Liver (tissue), 9 donors: Measurements from ENCODE around the gene BLID. TPM values are rescaled to one million over a fixed set of nuclear protein-coding genes. Genes with fewer than 3 reads are reported as not detected.

ENCODE experiments used
- DNase-seq: peaks from one replicate; pipeline ENCODE4 v3.0.0-alpha.2; 2017; ENCODE audit warnings: low spot score
- H3K27ac ChIP-seq, 2 donors: one replicate each; pipeline ENCODE4 v1.7.0; 2013; ENCODE audit warnings: inconsistent platforms in 2 of 2, low read length in 2 of 2, control low read depth in 1 of 2, low read depth in 1 of 2, mild to moderate bottlenecking in 1 of 2
- H3K27me3 ChIP-seq, 4 donors: one replicate each; pipeline versions ENCODE4 v1.6.1 to v1.7.0; 2013; ENCODE audit warnings: low read length in 3 of 4, inconsistent platforms in 1 of 4, mild to moderate bottlenecking in 1 of 4, moderate library complexity in 1 of 4; ENCODE audit not compliant: control insufficient read depth in 4 of 4, insufficient read depth in 4 of 4
- H3K36me3 ChIP-seq, 4 donors: one replicate each; pipeline versions ENCODE4 v1.6.1 to v1.7.0; 2013; ENCODE audit warnings: low read length in 3 of 4, mild to moderate bottlenecking in 3 of 4, low read depth in 1 of 4, moderate library complexity in 1 of 4; ENCODE audit not compliant: control insufficient read depth in 4 of 4, insufficient read depth in 3 of 4
- H3K4me1 ChIP-seq, 4 donors: one replicate each; pipeline versions ENCODE4 v1.6.1 to v1.7.0; 2013; ENCODE audit warnings: low read length in 3 of 4, mild to moderate bottlenecking in 3 of 4, moderate library complexity in 1 of 4; ENCODE audit not compliant: control insufficient read depth in 4 of 4, insufficient read depth in 4 of 4
- H3K4me3 ChIP-seq, 3 donors: one replicate each; pipeline versions ENCODE4 v1.6.1 to v1.7.0; 2013; ENCODE audit warnings: low read length in 3 of 3, control low read depth in 1 of 3, low read depth in 1 of 3, mild to moderate bottlenecking in 1 of 3
- H3K9ac ChIP-seq, 2 donors: one replicate each; pipeline ENCODE4 v1.7.0; 2013; ENCODE audit warnings: low read length in 2 of 2, mild to moderate bottlenecking in 2 of 2, moderate library complexity in 2 of 2, control low read depth in 1 of 2, low read depth in 1 of 2
- H3K9me3 ChIP-seq, 4 donors: one replicate each; pipeline versions ENCODE4 v1.6.1 to v1.7.0; 2013; ENCODE audit warnings: low read length in 3 of 4; ENCODE audit not compliant: control insufficient read depth in 4 of 4
- ATF3 ChIP-seq: IDR thresholded peaks from 2 replicates; pipeline ENCODE4 v1.6.1; 2016; ENCODE audit warnings: antibody characterized with exemption
- CTCF ChIP-seq: fragments of 150-350 bp; IDR thresholded peaks from 2 replicates; pipeline ENCODE4 v1.5.1; 2017; ENCODE audit warnings: improper control_type of control experiment, low read depth, low read length; ENCODE audit not compliant: missing input control
- EGR1 ChIP-seq, 2 donors: IDR thresholded peaks; 2 replicates each; pipeline ENCODE4 v1.6.1; 2016 to 2018; ENCODE audit warnings: antibody characterized with exemption in 2 of 2, low read depth in 2 of 2
- FOXA1 ChIP-seq: IDR thresholded peaks from 2 replicates; pipeline ENCODE4 v1.6.1; 2016; ENCODE audit warnings: antibody characterized with exemption
- FOXA2 ChIP-seq: IDR thresholded peaks from 2 replicates; pipeline ENCODE4 v1.6.1; 2016; ENCODE audit warnings: antibody characterized with exemption
- HNF4A ChIP-seq, 2 donors: conservative IDR thresholded peaks; 2 replicates each; pipeline ENCODE4 v1.6.1; 2016; ENCODE audit warnings: antibody characterized with exemption in 2 of 2, mild to moderate bottlenecking in 2 of 2
- HNF4G ChIP-seq: IDR thresholded peaks from 2 replicates; pipeline ENCODE4 v1.6.1; 2016; ENCODE audit warnings: antibody characterized with exemption
- MAX ChIP-seq: IDR thresholded peaks from 2 replicates; pipeline ENCODE4 v1.6.1; 2016; ENCODE audit warnings: antibody characterized with exemption
- NR2F2 ChIP-seq: IDR thresholded peaks from 2 replicates; pipeline ENCODE4 v1.6.1; 2016; ENCODE audit warnings: antibody characterized with exemption
- RAD21 ChIP-seq, 2 donors: IDR thresholded peaks; 2 replicates each; pipeline ENCODE4 v1.6.1; 2016; ENCODE audit warnings: antibody characterized with exemption in 2 of 2, mild to moderate bottlenecking in 2 of 2
- REST ChIP-seq: IDR thresholded peaks from 2 replicates; pipeline ENCODE4 v1.6.1; 2016; ENCODE audit warnings: antibody characterized with exemption, mild to moderate bottlenecking
- RXRA ChIP-seq, 2 donors: IDR thresholded peaks; 2 replicates each; pipeline ENCODE4 v1.6.1; 2017 to 2018; ENCODE audit warnings: antibody characterized with exemption in 2 of 2, mild to moderate bottlenecking in 1 of 2
- TAF1 ChIP-seq: conservative IDR thresholded peaks from 2 replicates; pipeline ENCODE4 v1.6.1; 2016; ENCODE audit warnings: antibody characterized with exemption, mild to moderate bottlenecking
- ZBTB33 ChIP-seq: IDR thresholded peaks from 2 replicates; pipeline ENCODE4 v1.6.1; 2016; ENCODE audit warnings: antibody characterized with exemption
- whole genome bisulfite sequencing: extraction: QIAGEN DNeasy Blood & Tissue Kit; methylation state at CpG from one replicate; pipeline ENCODE4 v1.1.7; 2013; 5-methylcytosine and 5-hydroxymethylcytosine counted together
- polyA plus RNA-seq, 2 donors: library from polyadenylated mRNA; stranded (reverse) in 1 of 2; unstranded in 1 of 2; fragments of 200-250 nt in 1 of 2; fragments of >200 nt in 1 of 2; fragmentation: Nextera tagmentation in 1 of 2; extraction: Ambion mirVana in 1 of 2; gene quantifications; one replicate each; pipeline versions ENCODE4 v1.2.1 to v1.2.3, GENCODE V29; 2013 to 2015
- total RNA-seq, 2 donors: library from RNA; depleted of rRNA; stranded (reverse); fragments of >200 nt; gene quantifications; one replicate each; pipeline ENCODE4 v1.2.3, GENCODE V29; 2014
- donor health status: healthy.
- donor health status: healthy.
- donor health status: healthy.
- donor health status: healthy.
- donor health status: healthy.

The BLID gene
- total and polyA plus RNA-seq, 4 donors = 0.18 to 0.84 (median 0.33) TPM; not detected in 1

GRCh38 chr11:122159173-122159721 lies 43.2 kb upstream of the BLID start:
- DNase-seq = no peak
- no peak overlapping the region for H3K4me3 ChIP-seq
- no peaks in the 10 kb centered on the region for H3K9me3 ChIP-seq
- H3K27me3 ChIP-seq = no peaks in the 10 kb centered on the region
- TF ChIP-seq HNF4A (conservative IDR thresholded peaks at IDR 0.05) (no peak), EGR1 (IDR thresholded peaks at IDR 0.05; ENCODE audit: low read depth in 2 of 2) (no peak), MAX (no peak), REST (no peak)
- no peaks in the 10 kb centered on the region for H3K36me3 ChIP-seq
- H3K4me1 ChIP-seq = no peaks in the 10 kb centered on the region
- no peak overlapping the region for H3K9ac ChIP-seq
- no peak overlapping the region for H3K27ac ChIP-seq
- WGBS = 74% methylated on average over 12 of the region's 12 CpGs

GRCh38 chr11:122158171-122158570 lies 42.2 kb upstream of the BLID start:
- Histone ChIP-seq H3K9ac (no peak overlapping the region), H3K27ac (no peak overlapping the region), H3K36me3 (no peaks in the 10 kb centered on the region), H3K4me1 (no peaks in the 10 kb centered on the region), H3K4me3 (no peak overlapping the region), H3K27me3 (no peaks in the 10 kb centered on the region), H3K9me3 (no peaks in the 10 kb centered on the region)
- no peak for DNase-seq
- WGBS = 72% methylated on average over 4 of the region's 4 CpGs
- TF ChIP-seq TAF1 = no peak
- no peak for TF ChIP-seq RAD21 (IDR thresholded peaks at IDR 0.05)
- TF ChIP-seq NR2F2 = no peak
- TF ChIP-seq CTCF = no peak
- TF ChIP-seq HNF4A (conservative IDR thresholded peaks at IDR 0.05) = no peak
- no peak for TF ChIP-seq ZBTB33
- no peak for TF ChIP-seq RXRA (IDR thresholded peaks at IDR 0.05)
- no peak for TF ChIP-seq REST
- no peak for TF ChIP-seq FOXA1
- no peak for TF ChIP-seq HNF4G
- no peak for TF ChIP-seq MAX
- TF ChIP-seq ATF3 = no peak
- no peak for TF ChIP-seq FOXA2
- TF ChIP-seq EGR1 (IDR thresholded peaks at IDR 0.05; ENCODE audit: low read depth in 2 of 2) = no peak
